NCI-H82 (cell line): ENCODE data around the gene GRID1.

Experiments used
- DNase-seq: peaks from one replicate; lab custom pipeline; 2025; lab: John Stamatoyannopoulos, UW

The GRID1 gene

DNA sequence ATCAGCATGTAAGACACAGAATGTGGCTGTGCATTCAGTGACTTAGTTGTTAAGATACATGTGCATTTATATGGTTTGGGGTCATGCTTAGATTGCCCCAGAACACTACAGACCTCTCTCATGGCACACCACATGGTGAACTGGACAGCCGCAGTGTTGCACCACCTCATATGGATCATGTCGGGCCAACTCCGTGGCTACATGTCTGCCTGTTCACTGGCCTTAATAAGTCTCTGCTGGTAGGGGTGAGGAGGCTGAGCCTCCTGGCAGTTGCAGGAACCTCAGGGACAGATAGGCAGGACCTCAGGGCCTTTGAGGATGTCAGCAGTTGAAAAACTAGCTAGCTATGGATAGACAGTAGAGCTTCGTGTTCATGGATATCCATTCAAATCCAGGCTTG is 751.0 kb downstream of the GRID1 start:
- no peak for DNase-seq

DNA sequence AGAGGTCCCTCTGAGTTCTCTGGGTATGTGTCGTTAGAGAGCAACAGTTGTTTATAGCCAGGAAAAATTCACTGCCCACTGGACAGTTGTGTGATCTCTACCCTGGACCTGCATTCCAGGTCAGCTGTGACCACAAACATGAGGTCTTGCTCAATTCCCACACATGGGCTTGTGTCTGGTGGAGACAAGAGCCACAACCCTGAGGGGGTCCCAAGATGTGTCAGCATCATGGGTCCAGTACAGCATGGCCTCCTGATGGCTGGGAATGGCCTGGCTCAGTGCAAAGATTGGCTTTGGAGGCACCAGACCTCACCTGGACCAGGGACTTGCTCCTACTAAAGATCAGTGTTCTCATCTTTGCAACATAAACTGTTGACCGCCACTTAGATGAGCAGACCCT is 751.6 kb downstream of the GRID1 start:
- DNase-seq = no peak

DNA sequence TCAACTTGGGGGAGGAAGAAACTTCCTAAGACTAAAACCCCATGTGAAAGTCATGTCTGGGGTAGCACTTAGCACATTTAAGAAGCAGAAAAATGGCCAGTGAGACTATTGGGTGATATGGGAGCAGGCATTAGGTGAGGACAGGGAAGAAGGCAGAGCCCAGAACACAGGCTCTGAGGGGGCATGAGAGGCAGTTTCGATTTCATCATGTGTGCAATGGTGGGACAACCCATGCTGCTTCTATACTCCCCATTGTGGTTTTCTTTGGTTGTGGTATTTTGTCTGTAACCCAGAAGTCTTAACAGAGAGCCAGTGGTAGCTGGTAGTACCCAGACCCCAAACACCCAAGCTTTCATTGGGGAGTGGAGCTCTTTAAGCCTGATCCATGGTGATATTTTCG is 752.0 kb downstream of the GRID1 start:
- no peak for DNase-seq

- DNase-seq = no peak
Observed at GRCh38 chr10:85613391-85613790, 753.2 kb downstream of the GRID1 start.

DNA sequence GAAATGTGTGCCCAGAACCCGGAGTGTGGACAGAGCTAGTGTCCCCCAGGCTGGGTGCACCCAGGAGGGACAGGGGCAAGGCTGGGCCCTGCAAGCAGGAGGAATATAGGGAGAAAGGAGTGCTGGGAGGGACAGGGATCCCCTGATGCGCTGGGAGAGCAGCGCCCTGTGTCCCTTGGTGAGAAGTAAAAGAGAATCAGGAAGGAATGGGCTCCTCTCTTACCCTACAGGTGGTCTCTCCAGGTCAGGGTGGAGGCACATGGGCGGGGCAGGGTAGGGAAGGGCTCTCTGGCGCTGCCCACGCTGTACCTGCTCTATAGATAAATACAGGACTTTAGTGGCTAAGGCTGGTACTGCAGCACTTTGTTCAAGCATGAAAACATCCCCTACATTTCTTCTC is 753.8 kb downstream of the GRID1 start:
- peak; percentile 6 for DNase-seq

DNA sequence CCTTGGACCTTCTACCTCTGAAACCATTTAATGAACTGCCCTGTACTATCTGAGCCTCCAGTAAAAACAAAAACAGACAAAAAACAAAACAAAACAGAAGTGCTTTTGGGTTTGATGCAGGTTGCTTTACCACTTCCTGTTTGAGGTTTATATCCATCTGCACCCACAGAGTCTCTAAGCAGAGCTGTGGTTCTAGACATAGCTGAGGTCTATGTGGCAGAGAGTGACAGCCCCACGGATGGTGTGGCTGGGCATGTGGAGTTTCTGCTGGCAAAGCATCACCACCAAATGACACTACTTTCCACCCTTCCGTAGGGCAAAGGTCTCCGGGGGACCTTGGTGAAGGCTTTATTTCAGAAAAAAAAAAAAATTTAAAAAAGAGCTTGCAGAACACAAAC is 754.2 kb downstream of the GRID1 start:
- DNase-seq = no peak

GRCh38 chr10:85611746-85612377 is 754.7 kb downstream of the GRID1 start:
- DNase-seq = no peak

DNA sequence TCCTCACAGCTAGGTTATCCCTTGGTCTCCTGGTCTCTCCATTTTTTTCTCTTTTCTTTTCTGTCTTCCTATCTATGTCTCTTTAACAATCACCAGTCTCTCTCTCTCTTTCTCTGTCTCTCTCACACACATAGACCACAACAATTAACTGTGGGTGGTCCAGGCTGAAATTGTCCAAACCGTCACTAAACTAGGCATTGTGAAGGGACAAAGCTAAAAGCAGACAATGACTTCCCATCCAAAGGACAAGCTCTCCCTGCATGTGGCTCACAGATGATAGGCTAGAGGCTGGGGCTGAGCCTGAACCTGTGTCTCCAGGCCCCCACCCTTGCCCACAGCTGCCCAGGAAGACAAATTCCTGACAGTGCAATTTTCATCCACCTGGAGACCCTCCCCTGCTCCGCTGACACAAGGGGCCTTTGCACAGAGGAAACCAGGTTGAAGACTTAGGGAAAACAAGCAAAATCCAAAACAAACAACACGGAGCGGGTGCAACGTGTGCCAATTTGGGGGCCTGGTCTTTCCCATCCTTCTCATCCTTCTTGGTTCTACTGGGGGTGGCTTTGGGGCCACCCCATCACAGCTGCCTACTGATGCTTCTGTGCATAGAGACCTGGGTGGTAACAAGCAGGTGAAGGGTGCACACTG is 755.4 kb downstream of the GRID1 start:
- DNase-seq = no peak

GRCh38 chr10:85610381-85611092 is 756.1 kb downstream of the GRID1 start:
- no peak for DNase-seq

DNA sequence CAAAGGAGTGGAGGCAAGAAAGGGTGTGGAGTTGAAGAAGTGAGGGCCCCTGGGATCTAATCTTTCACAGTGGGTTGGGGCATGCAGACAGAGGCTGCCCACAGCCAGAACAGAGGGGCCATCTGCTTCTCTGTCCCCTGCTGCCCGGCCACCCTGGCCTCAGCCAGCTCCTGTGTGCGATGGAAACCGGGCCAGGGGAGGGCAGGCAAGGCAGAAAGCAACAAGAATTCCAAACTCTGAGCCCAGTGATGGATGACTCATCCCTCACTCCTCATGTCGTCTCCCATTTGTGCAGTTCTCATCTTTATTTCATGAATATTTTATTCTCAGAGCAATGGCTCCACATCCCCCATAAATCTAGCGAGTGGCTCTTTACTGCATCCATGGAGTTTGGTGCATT is 757.1 kb downstream of the GRID1 start:
- DNase-seq = no peak

- no peak for DNase-seq
Observed at GRCh38 chr10:85608706-85609105, 757.9 kb downstream of the GRID1 start.

GRCh38 chr10:85607043-85607695 is 759.4 kb downstream of the GRID1 start:
- DNase-seq = no peak

DNA sequence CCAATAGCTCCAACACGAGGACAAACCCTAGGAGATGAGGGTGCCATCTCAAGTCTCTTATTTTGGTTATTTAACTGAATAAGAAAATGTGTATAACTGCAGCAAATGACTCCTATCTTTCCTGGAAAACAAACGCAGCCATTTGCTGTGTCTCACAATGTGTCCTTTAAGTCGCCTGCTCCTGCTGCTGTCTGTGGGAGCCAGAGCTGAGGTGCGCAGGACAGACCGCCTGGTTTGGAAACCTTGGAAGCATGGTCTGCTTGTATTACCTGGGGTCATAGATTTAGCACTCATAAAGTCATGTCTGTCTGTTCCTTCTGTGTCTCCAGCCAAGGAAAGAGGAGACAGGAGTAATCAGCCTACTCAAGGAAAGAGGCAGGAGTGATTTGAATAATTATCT is 760.2 kb downstream of the GRID1 start:
- no peak for DNase-seq

DNA sequence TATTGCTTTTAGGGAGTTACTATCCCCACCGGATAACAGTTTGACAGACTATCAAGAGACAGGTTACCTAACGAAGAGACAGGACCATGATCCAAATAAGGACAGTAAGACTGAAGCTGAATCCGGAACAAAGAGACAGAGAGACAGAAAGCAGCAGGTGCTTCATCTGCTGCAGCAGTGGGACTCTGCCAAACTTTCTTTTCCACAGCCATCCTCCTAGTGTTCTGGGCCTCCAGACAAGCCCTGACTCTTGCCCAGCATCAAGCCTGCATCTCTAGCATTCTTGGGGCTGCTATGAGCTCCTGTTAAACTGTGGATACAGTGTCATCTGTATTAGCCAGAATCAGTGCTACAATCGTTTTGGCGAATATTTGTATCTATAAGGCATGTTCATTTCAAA is 761.7 kb downstream of the GRID1 start:
- DNase-seq = no peak

DNA sequence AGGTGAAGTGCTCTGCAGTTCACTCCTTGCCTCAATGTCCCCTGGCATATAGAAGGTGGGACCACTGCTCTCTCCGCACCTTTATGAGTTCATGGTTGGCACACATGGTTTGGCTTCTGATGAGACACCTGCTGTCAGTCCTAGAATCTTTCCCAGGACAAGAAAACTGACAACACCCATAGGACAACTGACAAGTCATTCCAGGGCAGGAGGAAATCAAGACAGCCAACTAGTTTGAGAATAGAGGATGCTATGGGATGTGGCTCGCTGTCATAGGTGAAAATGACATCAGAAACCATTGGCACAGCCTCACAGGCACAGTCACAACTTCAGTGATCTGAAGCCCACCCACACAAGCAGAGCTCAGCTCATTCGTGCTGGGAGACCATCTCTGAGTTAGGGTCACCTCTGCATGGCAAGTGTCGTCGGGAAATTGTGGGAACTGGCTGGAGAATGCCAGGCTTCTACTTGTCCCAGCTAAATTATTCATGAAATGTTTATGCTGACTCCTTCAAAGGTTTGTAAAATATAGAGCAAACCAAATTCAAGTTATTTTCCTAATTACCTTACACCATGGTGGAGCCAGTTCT is 762.4 kb downstream of the GRID1 start:
- no peak for DNase-seq

GRCh38 chr10:85603151-85603940 is 763.2 kb downstream of the GRID1 start:
- no peak for DNase-seq

DNA sequence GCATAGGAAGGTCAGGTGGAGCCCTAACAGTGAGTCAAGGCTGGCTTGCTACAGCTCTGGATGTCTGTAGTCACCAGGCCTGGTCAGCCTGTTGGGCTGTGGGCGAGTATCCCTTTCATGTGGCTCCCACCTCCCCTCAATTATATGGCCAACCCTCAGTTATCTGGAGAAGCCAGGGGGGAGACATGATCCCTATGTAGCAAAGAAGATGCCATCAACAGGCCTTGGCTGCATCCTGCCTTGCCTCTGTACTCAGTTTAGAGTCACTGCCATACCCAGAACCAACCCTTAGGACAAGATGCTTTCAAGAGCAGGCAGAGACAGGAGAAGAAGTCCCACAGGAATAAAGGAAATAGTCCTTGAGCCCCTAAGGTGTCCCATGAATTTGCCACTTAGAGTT is 763.9 kb downstream of the GRID1 start:
- DNase-seq = no peak

DNA sequence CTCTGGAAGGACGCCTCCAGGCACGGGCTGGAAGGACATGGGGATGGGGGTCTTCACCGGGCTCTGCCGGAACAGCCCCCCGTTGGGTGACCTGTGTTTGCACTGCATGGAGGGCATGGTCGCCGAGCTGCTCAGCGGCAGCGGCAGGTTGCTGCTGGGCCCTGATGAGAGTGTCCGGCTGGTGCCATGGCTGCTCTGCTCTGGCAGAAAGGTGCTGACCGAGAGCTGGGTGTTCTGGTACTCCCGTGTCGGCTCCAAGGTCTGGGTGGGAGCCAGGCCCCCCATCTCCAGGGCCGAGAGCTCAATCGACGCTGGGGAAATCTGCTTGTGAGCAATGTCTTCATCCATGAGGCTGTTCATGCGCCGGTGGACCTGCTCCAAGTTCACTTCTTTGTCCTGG is 764.3 kb downstream of the GRID1 start:
- DNase-seq = no peak

DNA sequence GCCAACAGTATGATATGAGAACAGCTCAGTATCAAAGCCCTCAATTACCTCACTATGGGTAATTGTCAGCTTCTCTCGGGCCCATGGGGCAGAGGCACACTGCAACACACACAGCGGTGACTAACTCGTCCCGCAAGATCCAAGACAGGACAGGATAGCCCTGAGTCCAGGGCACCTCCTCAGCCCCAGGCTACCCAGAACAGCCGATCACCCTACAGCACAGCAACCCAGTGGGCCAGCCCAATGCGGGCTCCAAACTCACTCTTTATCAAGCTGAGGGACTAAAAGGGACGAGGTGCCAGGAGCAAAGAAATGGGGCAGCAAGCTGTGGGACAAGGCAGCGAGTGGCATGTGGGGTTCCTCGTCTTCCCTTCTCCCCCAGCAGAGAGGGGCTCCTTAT is 765.1 kb downstream of the GRID1 start:
- no peak for DNase-seq

DNA sequence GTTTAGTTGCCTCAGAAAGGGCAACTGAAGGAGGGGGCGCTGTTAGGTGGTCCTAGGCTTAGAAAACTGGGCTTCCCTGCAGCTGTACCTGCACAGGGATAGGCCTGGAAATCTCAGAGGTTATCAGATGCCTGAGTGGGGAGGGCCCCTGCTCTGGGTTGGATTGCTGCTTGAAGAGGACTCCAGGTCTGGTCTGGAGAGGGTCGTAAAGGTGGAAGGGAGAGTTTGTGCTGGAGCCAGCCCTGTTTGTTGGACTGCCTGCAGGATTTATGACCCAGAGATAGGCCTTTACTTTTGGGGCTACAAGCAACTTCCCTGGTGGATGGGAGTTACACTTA is 765.9 kb downstream of the GRID1 start:
- DNase-seq = no peak

- no peak for DNase-seq
Observed at GRCh38 chr10:85600026-85600743, 766.4 kb downstream of the GRID1 start.
